ENCODE measurements around the gene SPATA31D4.

Gene SPATA31D4

DNA sequence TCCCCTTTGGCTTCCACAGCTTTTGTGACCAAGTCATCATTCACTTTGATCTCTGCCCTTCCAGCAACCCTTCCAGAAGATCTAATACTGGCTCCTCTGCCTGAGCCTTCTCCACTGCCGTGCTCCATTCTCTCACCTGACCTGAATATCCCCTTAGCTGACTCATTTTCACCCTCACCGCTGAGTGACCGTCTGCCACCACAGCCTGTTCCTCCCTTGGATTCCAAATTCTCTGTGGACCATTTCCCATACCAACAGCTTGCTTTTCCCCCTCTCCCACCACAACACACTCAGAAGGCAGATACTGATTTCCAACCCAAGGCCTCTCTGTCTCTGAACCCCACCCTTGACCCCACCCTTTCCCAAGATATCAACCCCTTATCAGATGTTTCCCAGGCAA, 39.8 kb downstream of the SPATA31D4 start:
- no peak for DNase-seq (ENCODE audit: low spot score)
- Histone ChIP-seq H3K9me3 (replicated peaks in 1 of 2; ENCODE audit: control insufficient read depth in 2 of 2, insufficient read depth in 1 of 2, low read depth in 1 of 2, low read length in 2 of 2) (no peaks in the 10 kb centered on the region), H3K23ac (ENCODE audit: low read depth, low read length, poor library complexity) (no peak overlapping the region), H3K4ac (ENCODE audit: low read length) (no peak overlapping the region), H3K18ac (ENCODE audit: low read length) (no peak overlapping the region), H3K4me1 (ENCODE audit: control insufficient read depth in 2 of 2, insufficient read depth in 1 of 2, low read depth in 1 of 2, low read length in 2 of 2) (no peaks in the 10 kb centered on the region), H2BK120ac (ENCODE audit: low read depth, low read length) (no peak overlapping the region), H2AFZ (ENCODE audit: low read length) (no peak overlapping the region), H3K4me3 (ENCODE audit: low read length in 2 of 2) (no peak overlapping the region), H3K36me3 (replicated peaks in 1 of 2; ENCODE audit: control insufficient read depth in 2 of 2, insufficient read depth in 2 of 2, low read length in 2 of 2) (no peaks in the 10 kb centered on the region), H3K27ac (replicated peaks; ENCODE audit: low read length) (no peak overlapping the region), H3K79me1 (ENCODE audit: low read depth, low read length) (no peaks in the 10 kb centered on the region), H2BK15ac (ENCODE audit: low read length) (no peak overlapping the region), H2BK12ac (ENCODE audit: low read length) (no peak overlapping the region), H3K14ac (ENCODE audit: low read length) (no peak overlapping the region), H4K8ac (ENCODE audit: low read depth, low read length) (no peak overlapping the region), H2BK5ac (ENCODE audit: low read length) (no peak overlapping the region), H4K91ac (ENCODE audit: low read depth, low read length, poor library complexity) (no peak overlapping the region), H3K4me2 (ENCODE audit: insufficient read depth, low read length, poor library complexity, severe bottlenecking) (no peak overlapping the region), H3K27me3 (ENCODE audit: control insufficient read depth in 3 of 3, insufficient read depth in 3 of 3, low read depth in 1 of 3, low read length in 3 of 3) (no peaks in the 10 kb centered on the region), H2AK5ac (ENCODE audit: low read depth, low read length) (no peak overlapping the region), H3K9ac (ENCODE audit: low read depth, low read length, poor library complexity) (no peak overlapping the region)
- WGBS, 2 donors (ENCODE audit: extremely low coverage in 2 of 2, insufficient read length in 2 of 2, insufficient replicate concordance in 1 of 2): no CpG with 5 or more reads among the region's 3 CpGs

DNA sequence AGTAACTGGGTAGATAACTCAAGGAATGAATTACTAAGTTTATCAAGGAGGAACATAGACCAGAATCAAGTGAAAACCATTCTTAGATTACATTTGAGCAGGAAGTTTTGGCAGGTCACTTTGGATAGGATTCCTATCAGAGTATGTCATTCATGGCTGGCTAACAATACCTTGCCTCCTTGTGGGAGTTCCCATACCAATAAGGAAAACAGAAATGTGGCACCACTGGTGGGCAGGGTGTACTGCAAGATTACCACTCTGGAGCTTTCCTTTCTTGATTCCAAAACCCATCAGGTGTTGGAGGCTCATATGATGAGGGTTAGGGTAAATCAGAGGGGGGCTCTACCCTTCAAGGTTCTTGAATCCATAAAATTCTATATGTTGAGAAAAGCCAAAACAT, 41.7 kb downstream of the SPATA31D4 start:
- Histone ChIP-seq H3K36me3 (replicated peaks in 1 of 2; ENCODE audit: control insufficient read depth in 2 of 2, insufficient read depth in 2 of 2, low read length in 2 of 2) (no peaks in the 10 kb centered on the region), H3K79me1 (ENCODE audit: low read depth, low read length) (no peaks in the 10 kb centered on the region), H4K91ac (ENCODE audit: low read depth, low read length, poor library complexity) (no peak overlapping the region), H2AK5ac (ENCODE audit: low read depth, low read length) (no peak overlapping the region), H3K14ac (ENCODE audit: low read length) (no peak overlapping the region), H3K18ac (ENCODE audit: low read length) (no peak overlapping the region), H3K4ac (ENCODE audit: low read length) (no peak overlapping the region), H3K9me3 (replicated peaks in 1 of 2; ENCODE audit: control insufficient read depth in 2 of 2, insufficient read depth in 1 of 2, low read depth in 1 of 2, low read length in 2 of 2) (no peaks in the 10 kb centered on the region), H3K9ac (ENCODE audit: low read depth, low read length, poor library complexity) (no peak overlapping the region), H3K27me3 (ENCODE audit: control insufficient read depth in 3 of 3, insufficient read depth in 3 of 3, low read depth in 1 of 3, low read length in 3 of 3) (no peaks in the 10 kb centered on the region), H3K23ac (ENCODE audit: low read depth, low read length, poor library complexity) (no peak overlapping the region), H3K4me2 (ENCODE audit: insufficient read depth, low read length, poor library complexity, severe bottlenecking) (no peak overlapping the region), H3K4me1 (ENCODE audit: control insufficient read depth in 2 of 2, insufficient read depth in 1 of 2, low read depth in 1 of 2, low read length in 2 of 2) (no peaks in the 10 kb centered on the region), H4K8ac (ENCODE audit: low read depth, low read length) (no peak overlapping the region), H2BK5ac (ENCODE audit: low read length) (no peak overlapping the region), H2AFZ (ENCODE audit: low read length) (no peak overlapping the region), H3K27ac (replicated peaks; ENCODE audit: low read length) (no peak overlapping the region), H2BK12ac (ENCODE audit: low read length) (no peak overlapping the region), H3K4me3 (ENCODE audit: low read length in 2 of 2) (no peak overlapping the region), H2BK15ac (ENCODE audit: low read length) (no peak overlapping the region), H2BK120ac (ENCODE audit: low read depth, low read length) (no peak overlapping the region)
- DNase-seq (ENCODE audit: low spot score): no peak

DNA sequence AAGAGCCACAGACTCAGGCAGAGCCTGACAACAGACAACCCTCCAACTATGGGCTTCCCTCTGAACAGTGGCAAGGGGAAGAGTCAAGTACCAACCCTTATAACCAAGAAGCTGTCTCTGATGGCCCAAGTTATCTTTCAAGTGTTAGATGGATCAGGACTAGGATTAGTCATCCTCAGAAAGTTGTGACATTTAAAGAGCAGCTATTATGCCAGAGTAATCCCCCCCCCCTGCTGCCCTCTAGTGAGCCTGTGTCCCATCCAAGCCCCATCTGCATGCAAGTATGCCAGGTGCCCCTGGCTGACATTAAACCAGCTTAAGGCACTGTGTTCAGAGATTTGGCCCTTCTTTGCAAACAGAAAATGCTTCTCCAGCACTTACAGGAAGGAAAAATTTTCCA, 43.5 kb downstream of the SPATA31D4 start:
- H3K4me1 ChIP-seq (ENCODE audit: control insufficient read depth in 2 of 2, insufficient read depth in 1 of 2, low read depth in 1 of 2, low read length in 2 of 2): no peaks in the 10 kb centered on the region
- H2BK5ac ChIP-seq (ENCODE audit: low read length): no peak overlapping the region
- no peak overlapping the region for H2BK120ac ChIP-seq (ENCODE audit: low read depth, low read length)
- H3K79me1 ChIP-seq (ENCODE audit: low read depth, low read length): no peaks in the 10 kb centered on the region
- no peak overlapping the region for H3K4ac ChIP-seq (ENCODE audit: low read length)
- no peaks in the 10 kb centered on the region for H3K9me3 ChIP-seq (replicated peaks in 1 of 2; ENCODE audit: control insufficient read depth in 2 of 2, insufficient read depth in 1 of 2, low read depth in 1 of 2, low read length in 2 of 2)
- H4K91ac ChIP-seq (ENCODE audit: low read depth, low read length, poor library complexity): no peak overlapping the region
- H2BK15ac ChIP-seq (ENCODE audit: low read length): no peak overlapping the region
- H2BK12ac ChIP-seq (ENCODE audit: low read length): no peak overlapping the region
- no peak overlapping the region for H3K27ac ChIP-seq (replicated peaks; ENCODE audit: low read length)
- H3K23ac ChIP-seq (ENCODE audit: low read depth, low read length, poor library complexity): no peak overlapping the region
- H3K36me3 ChIP-seq (replicated peaks in 1 of 2; ENCODE audit: control insufficient read depth in 2 of 2, insufficient read depth in 2 of 2, low read length in 2 of 2): no peaks in the 10 kb centered on the region
- H3K4me2 ChIP-seq (ENCODE audit: insufficient read depth, low read length, poor library complexity, severe bottlenecking): no peak overlapping the region
- no peaks in the 10 kb centered on the region for H3K27me3 ChIP-seq (ENCODE audit: control insufficient read depth in 3 of 3, insufficient read depth in 3 of 3, low read depth in 1 of 3, low read length in 3 of 3)
- H3K18ac ChIP-seq (ENCODE audit: low read length): no peak overlapping the region
- H4K8ac ChIP-seq (ENCODE audit: low read depth, low read length): no peak overlapping the region
- H3K14ac ChIP-seq (ENCODE audit: low read length): no peak overlapping the region
- no peak overlapping the region for H2AK5ac ChIP-seq (ENCODE audit: low read depth, low read length)
- DNase-seq (ENCODE audit: low spot score): no peak
- H2AFZ ChIP-seq (ENCODE audit: low read length): no peak overlapping the region
- H3K4me3 ChIP-seq (ENCODE audit: low read length in 2 of 2): no peak overlapping the region
- H3K9ac ChIP-seq (ENCODE audit: low read depth, low read length, poor library complexity): no peak overlapping the region

DNA sequence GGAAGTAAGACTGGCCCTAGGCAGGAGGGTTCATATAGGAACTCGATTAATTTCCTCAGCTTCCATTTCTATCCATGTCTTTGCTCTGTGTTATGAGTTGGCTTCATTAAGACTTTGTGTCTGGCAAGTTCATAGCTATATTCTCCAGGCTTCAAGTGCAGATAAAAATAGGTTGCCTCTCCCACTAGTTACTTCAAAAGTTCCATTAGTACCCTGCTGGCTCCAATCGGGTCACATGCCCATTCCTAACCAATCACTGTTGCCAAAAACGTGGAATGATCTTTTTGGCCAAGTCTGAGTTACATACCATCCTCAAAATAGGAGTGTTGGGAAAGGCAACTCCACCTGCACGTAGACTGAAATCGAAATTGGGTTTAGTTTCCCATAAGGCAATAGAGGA, 46.5 kb downstream of the SPATA31D4 start:
- Histone ChIP-seq H4K91ac (ENCODE audit: low read depth, low read length, poor library complexity) (no peak overlapping the region), H3K18ac (ENCODE audit: low read length) (no peak overlapping the region), H3K14ac (ENCODE audit: low read length) (no peak overlapping the region), H3K27ac (replicated peaks; ENCODE audit: low read length) (no peak overlapping the region), H3K4me3 (ENCODE audit: low read length in 2 of 2) (no peak overlapping the region), H3K79me1 (ENCODE audit: low read depth, low read length) (no peaks in the 10 kb centered on the region), H3K4me1 (ENCODE audit: control insufficient read depth in 2 of 2, insufficient read depth in 1 of 2, low read depth in 1 of 2, low read length in 2 of 2) (no peaks in the 10 kb centered on the region), H3K9ac (ENCODE audit: low read depth, low read length, poor library complexity) (no peak overlapping the region), H3K23ac (ENCODE audit: low read depth, low read length, poor library complexity) (no peak overlapping the region), H3K4me2 (ENCODE audit: insufficient read depth, low read length, poor library complexity, severe bottlenecking) (no peak overlapping the region), H3K4ac (ENCODE audit: low read length) (no peak overlapping the region), H3K27me3 (ENCODE audit: control insufficient read depth in 3 of 3, insufficient read depth in 3 of 3, low read depth in 1 of 3, low read length in 3 of 3) (no peaks in the 10 kb centered on the region), H3K9me3 (replicated peaks in 1 of 2; ENCODE audit: control insufficient read depth in 2 of 2, insufficient read depth in 1 of 2, low read depth in 1 of 2, low read length in 2 of 2) (no peaks in the 10 kb centered on the region), H2BK120ac (ENCODE audit: low read depth, low read length) (no peak overlapping the region), H2AK5ac (ENCODE audit: low read depth, low read length) (no peak overlapping the region), H2AFZ (ENCODE audit: low read length) (no peak overlapping the region), H2BK5ac (ENCODE audit: low read length) (no peak overlapping the region), H3K36me3 (replicated peaks in 1 of 2; ENCODE audit: control insufficient read depth in 2 of 2, insufficient read depth in 2 of 2, low read length in 2 of 2) (no peaks in the 10 kb centered on the region), H2BK15ac (ENCODE audit: low read length) (no peak overlapping the region), H2BK12ac (ENCODE audit: low read length) (no peak overlapping the region), H4K8ac (ENCODE audit: low read depth, low read length) (no peak overlapping the region)
- no CpG with 5 or more reads among the region's 5 CpGs for WGBS, 2 donors (ENCODE audit: extremely low coverage in 2 of 2, insufficient read length in 2 of 2, insufficient replicate concordance in 1 of 2)
- DNase-seq (ENCODE audit: low spot score): no peak

Measured in neuronal stem cell (in vitro differentiated cells).